HL-60 (cell line): ENCODE measurements around the gene HLA-F.

Experiments
- CTCF ChIP-seq: IDR thresholded peaks from one replicate; pipeline ENCODE4 v1.5.1; 2011; ENCODE audit warnings: low read length, control low read depth, inconsistent platforms; ENCODE audit not compliant: insufficient read depth
- GABPA ChIP-seq: IDR thresholded peaks from 2 replicates; pipeline ENCODE4 v1.6.1; 2012; ENCODE audit warnings: low read depth
- POLR2AphosphoS5 ChIP-seq: IDR thresholded peaks from 2 replicates; pipeline ENCODE4 v1.6.1; 2012; ENCODE audit warnings: low read depth
- REST ChIP-seq: IDR thresholded peaks from 2 replicates; pipeline ENCODE4 v1.6.1; 2012; ENCODE audit warnings: low read depth; ENCODE audit not compliant: insufficient replicate concordance

GRCh38 chr6:29769336-29769735 is 46.1 kb downstream of the HLA-F start:
- TF ChIP-seq CTCF (no peak), REST (no peak), POLR2AphosphoS5 (no peak), GABPA (no peak)
